ENCODE results near the gene RBM15.

RBM15 gene

DNA sequence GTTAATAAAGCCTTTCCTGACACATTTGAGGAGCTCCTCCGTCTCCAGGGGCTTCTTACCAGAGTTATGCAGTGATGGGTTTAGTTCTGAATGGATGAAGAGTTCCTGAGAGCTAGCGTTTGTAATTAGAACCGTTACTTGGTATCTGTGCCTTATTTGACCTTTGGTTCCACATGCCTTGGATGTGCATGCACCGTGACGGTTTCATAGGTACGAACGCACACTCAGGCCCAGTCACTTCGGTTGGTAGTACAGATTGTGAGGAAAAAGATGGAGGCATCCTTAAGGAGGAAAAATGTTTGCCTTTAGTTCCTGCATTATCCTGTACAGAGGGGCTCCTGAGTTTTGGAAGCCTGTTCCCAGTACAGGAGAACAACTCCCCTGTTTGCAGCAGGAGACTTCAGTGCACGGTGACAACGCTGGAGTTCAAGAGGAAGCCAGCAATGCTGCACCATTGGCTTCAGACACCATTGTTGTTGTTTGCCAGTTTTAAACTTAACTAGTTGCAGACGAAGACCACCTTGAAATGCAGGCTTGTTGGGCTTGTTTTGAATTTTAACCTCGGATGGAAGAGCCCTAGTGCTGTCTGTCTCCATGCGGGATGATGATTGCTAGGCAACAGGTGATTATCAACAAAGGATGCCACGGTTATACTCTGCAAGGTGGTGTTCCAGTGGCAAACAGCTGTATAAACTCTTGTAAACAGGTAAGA, 8.2 kb downstream of the RBM15 start:
- H3K4me3 ChIP-seq (ENCODE audit: low read depth, low read length), result peak overlapping the region; percentile 30
- no peak for DNase-seq (ENCODE audit: low read depth)
- TF ChIP-seq POLR2A (IDR thresholded peaks at IDR 0.05; ENCODE audit: extremely low read depth, insufficient read length) (no peak), MYC (IDR thresholded peaks at IDR 0.05; ENCODE audit: low read depth, low read length) (no peak)
- TF ChIP-seq, protein P1, sequence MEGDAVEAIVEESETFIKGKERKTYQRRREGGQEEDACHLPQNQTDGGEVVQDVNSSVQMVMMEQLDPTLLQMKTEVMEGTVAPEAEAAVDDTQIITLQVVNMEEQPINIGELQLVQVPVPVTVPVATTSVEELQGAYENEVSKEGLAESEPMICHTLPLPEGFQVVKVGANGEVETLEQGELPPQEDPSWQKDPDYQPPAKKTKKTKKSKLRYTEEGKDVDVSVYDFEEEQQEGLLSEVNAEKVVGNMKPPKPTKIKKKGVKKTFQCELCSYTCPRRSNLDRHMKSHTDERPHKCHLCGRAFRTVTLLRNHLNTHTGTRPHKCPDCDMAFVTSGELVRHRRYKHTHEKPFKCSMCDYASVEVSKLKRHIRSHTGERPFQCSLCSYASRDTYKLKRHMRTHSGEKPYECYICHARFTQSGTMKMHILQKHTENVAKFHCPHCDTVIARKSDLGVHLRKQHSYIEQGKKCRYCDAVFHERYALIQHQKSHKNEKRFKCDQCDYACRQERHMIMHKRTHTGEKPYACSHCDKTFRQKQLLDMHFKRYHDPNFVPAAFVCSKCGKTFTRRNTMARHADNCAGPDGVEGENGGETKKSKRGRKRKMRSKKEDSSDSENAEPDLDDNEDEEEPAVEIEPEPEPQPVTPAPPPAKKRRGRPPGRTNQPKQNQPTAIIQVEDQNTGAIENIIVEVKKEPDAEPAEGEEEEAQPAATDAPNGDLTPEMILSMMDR (IDR thresholded peaks at IDR 0.05; ENCODE audit: low read depth, low read length), result no peak
- TF ChIP-seq, protein P2, sequence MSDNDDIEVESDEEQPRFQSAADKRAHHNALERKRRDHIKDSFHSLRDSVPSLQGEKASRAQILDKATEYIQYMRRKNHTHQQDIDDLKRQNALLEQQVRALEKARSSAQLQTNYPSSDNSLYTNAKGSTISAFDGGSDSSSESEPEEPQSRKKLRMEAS (IDR thresholded peaks at IDR 0.05; ENCODE audit: low read depth, low read length), result no peak

DNA sequence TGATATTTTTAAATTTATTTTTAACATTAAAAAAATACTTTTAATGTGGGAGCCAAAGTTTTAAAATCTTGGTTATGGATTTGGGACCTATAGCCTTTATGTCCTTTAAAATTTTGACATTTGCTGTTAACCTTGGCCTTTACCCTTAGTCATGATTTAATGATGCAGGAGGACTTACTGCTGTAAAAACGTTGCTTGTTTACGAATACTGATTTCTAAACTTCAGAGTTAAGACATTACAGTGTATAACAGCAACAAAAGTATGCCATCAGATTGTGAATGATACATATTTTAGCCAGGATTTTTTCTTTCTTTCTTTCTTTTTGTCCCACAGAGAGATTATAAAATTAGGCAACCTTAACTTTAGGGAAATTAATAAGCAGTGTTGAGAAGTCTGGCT, 8.9 kb downstream of the RBM15 start:
- H3K4me3 ChIP-seq (ENCODE audit: low read depth, low read length), result peak overlapping the region; percentile 30
- TF ChIP-seq, protein P2 (IDR thresholded peaks at IDR 0.05; ENCODE audit: low read depth, low read length), result no peak
- TF ChIP-seq, protein P1 (IDR thresholded peaks at IDR 0.05; ENCODE audit: low read depth, low read length), result no peak
- TF ChIP-seq MYC (IDR thresholded peaks at IDR 0.05; ENCODE audit: low read depth, low read length) (no peak), POLR2A (IDR thresholded peaks at IDR 0.05; ENCODE audit: extremely low read depth, insufficient read length) (no peak)
- DNase-seq (ENCODE audit: low read depth), result no peak

DNA sequence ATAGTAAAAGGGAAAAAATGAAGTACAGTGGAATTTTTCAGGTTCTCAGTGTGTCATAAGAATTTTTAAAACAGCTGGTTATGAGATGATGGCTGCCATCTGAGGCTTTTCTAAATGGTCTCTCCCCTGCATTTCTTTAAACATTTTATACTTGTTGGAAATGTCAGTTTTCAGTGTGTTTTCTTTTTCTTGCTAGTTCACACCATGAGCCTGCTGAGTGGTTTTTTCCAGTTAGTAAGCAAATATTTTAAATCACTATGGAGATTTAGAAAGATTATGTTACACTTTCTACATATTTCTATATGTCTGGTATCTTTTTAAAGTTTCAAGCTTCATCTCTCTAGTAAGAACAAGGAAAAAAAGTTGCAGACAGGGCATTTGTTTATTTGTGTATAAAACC, 9.6 kb downstream of the RBM15 start:
- TF ChIP-seq, protein P2 (IDR thresholded peaks at IDR 0.05; ENCODE audit: low read depth, low read length), result no peak
- TF ChIP-seq, protein P1 (IDR thresholded peaks at IDR 0.05; ENCODE audit: low read depth, low read length), result no peak
- TF ChIP-seq POLR2A (IDR thresholded peaks at IDR 0.05; ENCODE audit: extremely low read depth, insufficient read length) (no peak), MYC (IDR thresholded peaks at IDR 0.05; ENCODE audit: low read depth, low read length) (no peak)
- no peak for DNase-seq (ENCODE audit: low read depth)
- H3K4me3 ChIP-seq (ENCODE audit: low read depth, low read length), result peak overlapping the region; percentile 30

DNA sequence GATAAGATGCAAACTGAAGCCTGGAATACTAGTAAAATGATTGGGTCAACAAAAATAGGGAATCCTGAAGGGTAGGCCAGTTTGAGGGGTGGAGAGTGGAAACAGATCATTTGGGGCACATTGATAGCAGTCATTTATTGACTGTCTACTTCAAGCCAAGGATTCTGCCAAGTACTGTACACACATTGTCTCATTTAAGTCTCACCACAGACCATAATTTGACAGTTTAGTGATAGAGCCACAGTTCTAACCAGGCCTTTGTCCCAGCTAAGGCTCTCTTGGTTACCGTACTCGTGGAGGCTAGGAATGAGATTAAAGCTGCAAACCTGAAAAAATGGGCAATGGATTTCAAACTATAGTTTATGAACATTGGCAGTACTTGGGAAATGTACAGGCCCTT, 11.2 kb downstream of the RBM15 start:
- DNase-seq (ENCODE audit: low read depth), result no peak
- TF ChIP-seq, protein P1 (IDR thresholded peaks at IDR 0.05; ENCODE audit: low read depth, low read length), result no peak
- TF ChIP-seq, protein P2 (IDR thresholded peaks at IDR 0.05; ENCODE audit: low read depth, low read length), result no peak
- H3K4me3 ChIP-seq (ENCODE audit: low read depth, low read length), result peak overlapping the region; percentile 35

DNA sequence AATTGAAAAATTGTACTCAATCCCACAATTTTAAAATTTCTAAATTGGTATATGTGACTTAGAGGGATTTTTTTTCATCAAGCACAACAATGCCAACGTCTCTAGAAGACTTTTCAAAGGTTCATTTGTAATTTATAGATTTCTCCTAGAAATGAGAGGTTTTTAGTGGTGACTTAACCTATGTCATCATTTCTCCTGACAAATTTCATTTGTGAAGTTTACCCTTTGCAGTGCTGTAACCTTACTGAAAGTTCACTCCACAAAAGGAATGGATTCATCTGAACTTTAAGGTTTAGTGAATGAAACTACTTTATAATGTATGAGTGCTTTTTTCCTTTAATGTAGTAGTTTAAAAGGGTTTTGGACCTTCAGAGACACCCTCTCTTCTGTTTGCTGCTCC, 16.1 kb downstream of the RBM15 start:
- DNase-seq (ENCODE audit: low read depth), result no peak
- no peak overlapping the region for H3K4me3 ChIP-seq (ENCODE audit: low read depth, low read length)
- TF ChIP-seq MYC (IDR thresholded peaks at IDR 0.05; ENCODE audit: low read depth, low read length), result no peak
- TF ChIP-seq POLR2A (IDR thresholded peaks at IDR 0.05; ENCODE audit: extremely low read depth, insufficient read length), result no peak
- TF ChIP-seq, protein P1 (IDR thresholded peaks at IDR 0.05; ENCODE audit: low read depth, low read length), result no peak
- TF ChIP-seq, protein P2 (IDR thresholded peaks at IDR 0.05; ENCODE audit: low read depth, low read length), result no peak

Measured in NB4 (cell line).